H9 (cell line): ENCODE data around the gene DLG2. TPM values are rescaled to one million over a fixed set of nuclear protein-coding genes. Genes with fewer than 3 reads are reported as not detected.
"Not testable (repeated sequence)": the region's sequence is repeated elsewhere in the genome, so short reads cannot be mapped to it uniquely, and the experiment has no call there.

Experiments
- DNase-seq: peaks from one replicate; pipeline ENCODE4 v3.0.0-alpha.2; 2017
- H2AFZ ChIP-seq: one replicate; pipeline ENCODE4 v1.6.1; 2013; ENCODE audit warnings: mild to moderate bottlenecking, low read length, control low read depth, moderate library complexity
- H2AK5ac ChIP-seq: 2 replicates; pipeline ENCODE4 v1.6.1; 2013; ENCODE audit warnings: low read length, control low read depth, mixed read lengths; ENCODE audit not compliant: insufficient read length
- H2BK120ac ChIP-seq: one replicate; pipeline ENCODE4 v1.6.1; 2013; ENCODE audit warnings: low read depth, mild to moderate bottlenecking, low read length, control low read depth, inconsistent platforms; ENCODE audit not compliant: poor library complexity, severe bottlenecking
- H2BK12ac ChIP-seq: 2 replicates; pipeline ENCODE4 v1.6.1; 2013; ENCODE audit warnings: low read length, control low read depth, mixed read lengths, low read depth; ENCODE audit not compliant: insufficient read length
- H2BK15ac ChIP-seq: 2 replicates; pipeline ENCODE4 v1.6.1; 2013; ENCODE audit warnings: low read depth, low read length, control low read depth
- H2BK20ac ChIP-seq: one replicate; pipeline ENCODE4 v1.6.1; 2013; ENCODE audit warnings: low read depth, mild to moderate bottlenecking, low read length, control low read depth, inconsistent platforms; ENCODE audit not compliant: poor library complexity, severe bottlenecking
- H2BK5ac ChIP-seq: 2 replicates; pipeline ENCODE4 v1.6.1; 2013; ENCODE audit warnings: low read length, control low read depth, mixed read lengths; ENCODE audit not compliant: insufficient read length
- H3K14ac ChIP-seq: 2 replicates; pipeline ENCODE4 v1.6.1; 2013; ENCODE audit warnings: low read length, control low read depth; ENCODE audit not compliant: insufficient read depth
- H3K18ac ChIP-seq: 2 replicates; pipeline ENCODE4 v1.6.1; 2013; ENCODE audit warnings: low read depth, mild to moderate bottlenecking, mixed read lengths, low read length, control low read depth; ENCODE audit not compliant: insufficient read length
- H3K23ac ChIP-seq: 2 replicates; pipeline ENCODE4 v1.6.1; 2013; ENCODE audit warnings: low read length, control low read depth, mixed read lengths, low read depth; ENCODE audit not compliant: insufficient read length
- H3K23me2 ChIP-seq: 2 replicates; pipeline ENCODE4 v1.6.1; 2013; ENCODE audit warnings: low read depth, mild to moderate bottlenecking, mixed read lengths, low read length, control low read depth; ENCODE audit not compliant: insufficient read length, poor library complexity, severe bottlenecking
- H3K27ac ChIP-seq: 2 replicates; pipeline ENCODE4 v1.5.1; 2013; ENCODE audit warnings: low read length, control low read depth, mixed read lengths, low read depth; ENCODE audit not compliant: insufficient read length
- H3K27me3 ChIP-seq: 2 replicates; pipeline ENCODE4 v1.6.1; 2013; ENCODE audit warnings: low read length, control low read depth, inconsistent platforms; ENCODE audit not compliant: insufficient read depth
- H3K4ac ChIP-seq: 2 replicates; pipeline ENCODE4 v1.6.1; 2013; ENCODE audit warnings: low read depth, mild to moderate bottlenecking, control low read depth, inconsistent platforms, low read length, moderate library complexity
- H3K4me1 ChIP-seq: 2 replicates; pipeline ENCODE4 v1.6.1; 2013; ENCODE audit warnings: low read length, control low read depth, inconsistent platforms; ENCODE audit not compliant: insufficient read depth
- H3K4me2 ChIP-seq: 2 replicates; pipeline ENCODE4 v1.6.1; 2013; ENCODE audit warnings: low read length, control low read depth, mixed read lengths; ENCODE audit not compliant: insufficient read length, insufficient read depth
- H3K56ac ChIP-seq: 2 replicates; pipeline ENCODE4 v1.6.1; 2013; ENCODE audit warnings: low read depth, mild to moderate bottlenecking, mixed read lengths, low read length, control low read depth; ENCODE audit not compliant: insufficient read length
- H3K79me1 ChIP-seq: 2 replicates; pipeline ENCODE4 v1.6.1; 2013; ENCODE audit warnings: low read depth, mild to moderate bottlenecking, moderate library complexity, low read length, control low read depth, inconsistent platforms; ENCODE audit not compliant: insufficient read depth, poor library complexity, severe bottlenecking
- H3K79me2 ChIP-seq: 2 replicates; pipeline ENCODE4 v1.6.1; 2013; ENCODE audit warnings: low read length, control low read depth, inconsistent platforms; ENCODE audit not compliant: insufficient read depth
- H3K9ac ChIP-seq: 2 replicates; pipeline ENCODE4 v1.6.1; 2013; ENCODE audit warnings: low read length, control low read depth, mixed read lengths; ENCODE audit not compliant: insufficient read length; ENCODE audit errors: extremely low read depth
- H3K9me3 ChIP-seq: one replicate; pipeline ENCODE4 v1.6.1; 2013; ENCODE audit warnings: low read depth, low read length, inconsistent platforms; ENCODE audit not compliant: control insufficient read depth
- H3T11ph ChIP-seq: one replicate; pipeline ENCODE4 v1.6.1; 2013; ENCODE audit warnings: mild to moderate bottlenecking, low read length, control low read depth, inconsistent platforms
- H4K20me1 ChIP-seq: one replicate; pipeline ENCODE4 v1.6.1; 2013; ENCODE audit not compliant: control insufficient read depth, insufficient read length, insufficient read depth
- H4K5ac ChIP-seq: 2 replicates; pipeline ENCODE4 v1.6.1; 2013; ENCODE audit warnings: low read depth, mild to moderate bottlenecking, mixed read lengths, low read length, control low read depth; ENCODE audit not compliant: insufficient read length
- H4K8ac ChIP-seq: replicated peaks from 2 replicates; pipeline ENCODE4 v1.6.1; 2013; ENCODE audit warnings: low read length, control low read depth, mixed read lengths, low read depth; ENCODE audit not compliant: insufficient read length
- H4K91ac ChIP-seq: 2 replicates; pipeline ENCODE4 v1.6.1; 2013; ENCODE audit warnings: low read depth, mild to moderate bottlenecking, moderate library complexity, mixed read lengths, low read length, control low read depth; ENCODE audit not compliant: insufficient read length
- H3K27ac Mint-ChIP-seq, 3 experiments: 2 replicates in 2 of 3; 3 replicates in 1 of 3; pipeline ENCODE4 v1.8.0; 2020 to 2021; ENCODE audit warnings: mixed read lengths in 3 of 3, mild to moderate bottlenecking in 1 of 3, moderate library complexity in 1 of 3
- H3K27me3 Mint-ChIP-seq: 2 replicates; pipeline ENCODE4 v1.8.0; 2021; ENCODE audit warnings: low read depth, mild to moderate bottlenecking, moderate library complexity, mixed read lengths
- H3K36me3 Mint-ChIP-seq, 3 experiments: 2 replicates in 2 of 3; 3 replicates in 1 of 3; pipeline ENCODE4 v1.8.0; 2020 to 2021; ENCODE audit warnings: low read depth in 3 of 3, mixed read lengths in 3 of 3; ENCODE audit not compliant: insufficient read depth in 1 of 3
- H3K4me1 Mint-ChIP-seq, 2 experiments: 2 replicates each; pipeline ENCODE4 v1.8.0; 2020; ENCODE audit warnings: mixed read lengths in 2 of 2
- H3K4me3 Mint-ChIP-seq, 2 experiments: 2 replicates in 1 of 2; 3 replicates in 1 of 2; pipeline ENCODE4 v1.8.0; 2020 to 2021; ENCODE audit warnings: mild to moderate bottlenecking in 2 of 2, mixed read lengths in 2 of 2, moderate library complexity in 1 of 2
- H3K9me3 Mint-ChIP-seq, 2 experiments: 2 replicates in 1 of 2; 3 replicates in 1 of 2; pipeline ENCODE4 v1.8.0; 2020; ENCODE audit warnings: mild to moderate bottlenecking in 2 of 2, mixed read lengths in 2 of 2, moderate library complexity in 1 of 2
- CTCF ChIP-seq: fragments of 200-600 bp; sonication (generic); conservative IDR thresholded peaks from 3 replicates; pipeline ENCODE4 v1.8.0; 2021; ENCODE audit warnings: antibody characterized with exemption, mild to moderate bottlenecking
- WGBS: extraction: QIAGEN DNeasy Blood & Tissue Kit; methylation state at CpG from one replicate; pipeline ENCODE4 v1.1.7; 2013; ENCODE audit warnings: missing lambda C conversion rate, low lambda C conversion rate, mixed read lengths; ENCODE audit not compliant: insufficient read length; ENCODE audit errors: extremely low coverage; 5-methylcytosine and 5-hydroxymethylcytosine counted together
- total RNA-seq: library from RNA; stranded (reverse); gene quantifications from 2 replicates; pipeline ENCODE4 v1.2.1, GENCODE V29; 2021

DLG2 gene
- total RNA-seq, 1 experiment from 2014 or later: 8.0 TPM

DNA sequence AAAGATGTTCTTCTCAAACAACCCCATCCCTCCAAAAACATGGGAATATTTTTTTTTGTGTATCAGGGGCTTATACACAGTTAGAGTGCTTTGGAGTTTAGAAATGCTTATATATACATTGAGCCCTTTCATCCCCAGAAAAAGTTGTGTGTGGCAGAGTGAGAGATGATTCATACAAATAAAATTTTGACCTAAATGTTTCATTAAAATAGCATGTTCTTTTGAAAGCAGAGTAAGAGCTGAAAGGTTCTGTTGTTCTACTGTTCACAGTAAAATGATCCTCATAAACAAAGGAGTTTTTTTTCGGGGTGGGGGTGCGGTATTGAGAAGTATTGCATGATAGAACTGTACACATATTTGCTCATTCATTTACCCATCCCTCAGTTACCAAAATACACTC lies 512.4 kb downstream of the DLG2 start:
- H3K4me2 ChIP-seq: no peak overlapping the region
- H3K23me2 ChIP-seq: no peaks in the 10 kb centered on the region
- H3K9ac ChIP-seq: no peak overlapping the region
- no peak overlapping the region for H2BK20ac ChIP-seq
- DNase-seq: no peak
- no peak overlapping the region for H3T11ph ChIP-seq
- H3K56ac ChIP-seq: no peak overlapping the region
- H3K23ac ChIP-seq: no peak overlapping the region
- no peaks in the 10 kb centered on the region for H3K9me3 ChIP-seq
- H3K27ac ChIP-seq: no peak overlapping the region
- no peak overlapping the region for H2BK5ac ChIP-seq
- no peak overlapping the region for H4K91ac ChIP-seq
- H2BK120ac ChIP-seq: no peak overlapping the region
- no peak for TF ChIP-seq CTCF
- no peak overlapping the region for H4K8ac ChIP-seq
- H2AK5ac ChIP-seq: no peak overlapping the region
- Mint-ChIP-seq H3K36me3 (no peaks in the 10 kb centered on the region), H3K27ac (no peak overlapping the region), H3K9me3 (no peaks in the 10 kb centered on the region), H3K27me3 (no peaks in the 10 kb centered on the region), H3K4me1 (peaks cover 7 to 12% of the 10 kb centered on the region in 2 experiments), H3K4me3 (no peak overlapping the region)
- H2AFZ ChIP-seq: no peak overlapping the region
- H2BK12ac ChIP-seq: no peak overlapping the region
- no peaks in the 10 kb centered on the region for H4K20me1 ChIP-seq
- WGBS: no CpG with 5 or more reads among the region's 2 CpGs
- H3K27me3 ChIP-seq: no peaks in the 10 kb centered on the region
- H3K14ac ChIP-seq: no peak overlapping the region
- H2BK15ac ChIP-seq: no peak overlapping the region
- H4K5ac ChIP-seq: no peak overlapping the region
- no peaks in the 10 kb centered on the region for H3K79me2 ChIP-seq
- no peaks in the 10 kb centered on the region; the same call in 1 of the 2 replicates for H3K4me1 ChIP-seq
- no peak overlapping the region for H3K18ac ChIP-seq
- H3K79me1 ChIP-seq: no peaks in the 10 kb centered on the region
- no peak overlapping the region for H3K4ac ChIP-seq

GRCh38 chr11:85110246-85110645 lies 516.9 kb downstream of the DLG2 start:
- H3K36me3 Mint-ChIP-seq, H4K8ac ChIP-seq, H4K91ac ChIP-seq, H3K4me1 ChIP-seq, H2BK12ac ChIP-seq, H2BK20ac ChIP-seq, H3K14ac ChIP-seq, H4K5ac ChIP-seq, H4K20me1 ChIP-seq, H3K56ac ChIP-seq, H3K4me2 ChIP-seq, H2BK5ac ChIP-seq, H3K79me1 ChIP-seq, H2BK120ac ChIP-seq, H3K18ac ChIP-seq, H3K27me3 ChIP-seq, H2AK5ac ChIP-seq, DNase-seq, H2AFZ ChIP-seq, H2BK15ac ChIP-seq, H3K23me2 ChIP-seq, H3T11ph ChIP-seq, H3K27ac ChIP-seq, H3K79me2 ChIP-seq, H3K4me3 Mint-ChIP-seq, H3K9me3 ChIP-seq, H3K9ac ChIP-seq, H3K4ac ChIP-seq, H3K23ac ChIP-seq, H3K27ac Mint-ChIP-seq, H3K4me1 Mint-ChIP-seq, H3K27me3 Mint-ChIP-seq, H3K9me3 Mint-ChIP-seq: not testable (repeated sequence)
- WGBS: no CpG with 5 or more reads among the region's 1 CpG
